A549 (cell line): ENCODE results near the gene TMEM175. TPM values are rescaled to one million over a fixed set of nuclear protein-coding genes. Genes with fewer than 3 reads are reported as not detected.

ENCODE experiments used
- ATAC-seq, 2 experiments: fragments of 200-7000 bp in 1 of 2; fragments of >200 bp in 1 of 2; cut with Nextera tagmentation in 1 of 2; cut with Tn5 transposase in 1 of 2; 3 replicates each; pipeline versions ENCODE4 v1.8.0 to v1.9.1; 2018 to 2020; ENCODE audit warnings: mild to moderate bottlenecking in 1 of 2, moderate library complexity in 1 of 2
- CTCF ChIA-PET: fragments of 300-600 bp; sonication (Branson Sonifier 250); formaldehyde crosslinking; extraction: SDS; loops from one replicate; lab custom pipeline; 2021; ENCODE audit warnings: antibody characterized with exemption, inconsistent platforms; lab: Yijun Ruan, JAX
- POLR2A ChIA-PET: fragments of 350-600 bp; formaldehyde crosslinking; extraction: SDS; loops from one replicate; lab custom pipeline; 2021; ENCODE audit warnings: antibody characterized with exemption, inconsistent platforms; lab: Yijun Ruan, JAX
- DNase-seq, 2 experiments: peaks; one replicate each; pipeline versions ENCODE4 v3.0.0 to v3.0.0-alpha.2; 2011 to 2016; ENCODE audit warnings: low read depth in 1 of 2, low spot score in 1 of 2
- FAIRE-seq: peaks from 2 replicates; lab custom pipeline; 2011; peaks lifted over from hg19 to GRCh38; lab: Jason Lieb, UNC
- H3K27ac ChIP-seq, 2 experiments: fragments of >200 bp; sonication (Bioruptor Twin); formaldehyde crosslinking; 3 replicates each; pipeline ENCODE4 v1.5.1; 2016 to 2017
- H3K4me1 ChIP-seq: fragments of >200 bp; sonication (Bioruptor Twin); formaldehyde crosslinking; 3 replicates; pipeline ENCODE4 v1.6.1; 2016
- H3K4me2 ChIP-seq: fragments of >200 bp; sonication (Bioruptor Twin); formaldehyde crosslinking; 3 replicates; pipeline ENCODE4 v1.6.1; 2016
- H3K4me3 ChIP-seq: fragments of >200 bp; sonication (Bioruptor Twin); formaldehyde crosslinking; 3 replicates; pipeline ENCODE4 v1.5.1; 2016
- H3K9me3 ChIP-seq: fragments of >200 bp; sonication (Bioruptor Twin); formaldehyde crosslinking; 3 replicates; pipeline ENCODE4 v1.6.1; 2016
- CBX8 ChIP-seq: fragments of 200-600 bp; sonication (generic); IDR thresholded peaks from 2 replicates; pipeline ENCODE4 v1.6.1; 2016
- CEBPB ChIP-seq, 2 experiments: fragments of >200 bp in 1 of 2; sonication (Bioruptor Twin) in 1 of 2; formaldehyde crosslinking in 1 of 2; IDR thresholded peaks; 2 replicates each; pipeline ENCODE4 v1.6.1; 2012 to 2016
- CHD2 ChIP-seq: fragments of 150-350 bp; IDR thresholded peaks from 2 replicates; pipeline ENCODE4 v1.6.1; 2014; ENCODE audit warnings: low read length; ENCODE audit not compliant: partially characterized antibody
- EHF ChIP-seq: fragments of 250-450 bp; sonication (Bioruptor Pico); IDR thresholded peaks from 2 replicates; pipeline ENCODE4 v1.5.0; 2020; ENCODE audit warnings: mild to moderate bottlenecking
- FOSL2 ChIP-seq, 2 experiments: fragments of 450-650 bp in 1 of 2; fragments of >200 bp in 1 of 2; sonication (Bioruptor Twin) in 1 of 2; formaldehyde crosslinking; IDR thresholded peaks; 2 replicates each; pipeline versions ENCODE4 v1.5.0 to v1.6.1; 2016 to 2020; ENCODE audit warnings: mild to moderate bottlenecking in 1 of 2, moderate library complexity in 1 of 2
- FOXS1 ChIP-seq: fragments of 250-450 bp; sonication (Bioruptor Pico); IDR thresholded peaks from 2 replicates; pipeline ENCODE4 v1.5.0; 2020; ENCODE audit warnings: mild to moderate bottlenecking, moderate library complexity
- GATA3 ChIP-seq: IDR thresholded peaks from 2 replicates; pipeline ENCODE4 v1.6.1; 2012; ENCODE audit warnings: borderline replicate concordance
- JUNB ChIP-seq: fragments of >200 bp; sonication (Bioruptor Twin); formaldehyde crosslinking; IDR thresholded peaks from 2 replicates; pipeline ENCODE4 v1.6.1; 2016
- MAFK ChIP-seq: fragments of 450-650 bp; IDR thresholded peaks from 2 replicates; pipeline ENCODE4 v1.6.1; 2014; ENCODE audit not compliant: partially characterized antibody
- MAZ ChIP-seq: fragments of 150-350 bp; IDR thresholded peaks from 2 replicates; pipeline ENCODE4 v1.6.1; 2014; ENCODE audit warnings: antibody characterized with exemption, low read depth, low read length, borderline replicate concordance
- NPAS2 ChIP-seq: fragments of 250-450 bp; sonication (Bioruptor Pico); IDR thresholded peaks from 2 replicates; pipeline ENCODE4 v1.8.0; 2022; ENCODE audit warnings: mild to moderate bottlenecking, moderate library complexity, borderline replicate concordance
- POLR2AphosphoS2 ChIP-seq: conservative IDR thresholded peaks from 2 replicates; pipeline ENCODE4 v1.6.1; 2012; ENCODE audit warnings: low read length, improper control_type of control experiment, inconsistent platforms
- RAD21 ChIP-seq, 2 experiments: fragments of >200 bp in 1 of 2; sonication (Bioruptor Twin) in 1 of 2; formaldehyde crosslinking in 1 of 2; IDR thresholded peaks in 1 of 2; conservative IDR thresholded peaks in 1 of 2; 2 replicates in 1 of 2; 3 replicates in 1 of 2; pipeline ENCODE4 v1.6.1; 2012 to 2018; ENCODE audit warnings: inconsistent platforms in 1 of 2
- SMC3 ChIP-seq: fragments of >200 bp; sonication (Bioruptor Twin); formaldehyde crosslinking; IDR thresholded peaks from 3 replicates; pipeline ENCODE4 v1.6.1; 2018; ENCODE audit warnings: inconsistent platforms
- TFCP2L1 ChIP-seq: fragments of 250-450 bp; sonication (Bioruptor Pico); IDR thresholded peaks from 2 replicates; pipeline ENCODE4 v1.5.0; 2021; ENCODE audit warnings: mild to moderate bottlenecking
- ZSCAN20 ChIP-seq: fragments of 250-450 bp; sonication (Bioruptor Pico); IDR thresholded peaks from 2 replicates; pipeline ENCODE4 v1.8.0; 2022; ENCODE audit warnings: mild to moderate bottlenecking, moderate library complexity
- WGBS: methylation state at CpG from one replicate; pipeline ENCODE4 v1.1.6; 2017; ENCODE audit errors: missing lambda C conversion rate; 5-methylcytosine and 5-hydroxymethylcytosine counted together
- polyA plus RNA-seq, 4 experiments: library from polyadenylated mRNA; depleted of rRNA in 3 of 4; stranded (reverse); fragments of >200 nt; fragmentation: RNase III in 1 of 4; extraction: RNeasy Plus Mini Kit Qiagen cat#74134 plus additional on column Dnase treatment in 1 of 4; gene quantifications; 2 replicates in 3 of 4; 3 replicates in 1 of 4; pipeline ENCODE4 v1.2.3, GENCODE V29; 2011 to 2017
- TF ChIP-seq, protein P1 (sequence below): fragments of >200 bp; sonication (Bioruptor Twin); formaldehyde crosslinking; IDR thresholded peaks from 3 replicates; pipeline ENCODE4 v1.5.1; 2016
- TF ChIP-seq, protein P2 (sequence below): fragments of >200 bp; sonication (Bioruptor Twin); formaldehyde crosslinking; IDR thresholded peaks from 3 replicates; pipeline ENCODE4 v1.6.1; 2016
- TF ChIP-seq, protein P3 (sequence below): IDR thresholded peaks from 2 replicates; pipeline ENCODE4 v1.6.1; 2012
- TF ChIP-seq, protein P4 (sequence below): fragments of 450-650 bp; IDR thresholded peaks from 2 replicates; pipeline ENCODE4 v1.6.1; 2014; ENCODE audit warnings: antibody characterized with exemption

Gene TMEM175
- polyA plus RNA-seq, 2 of the 4 experiments (the other 2 are of a cell fraction), result 15.7 to 19.4 TPM

DNA sequence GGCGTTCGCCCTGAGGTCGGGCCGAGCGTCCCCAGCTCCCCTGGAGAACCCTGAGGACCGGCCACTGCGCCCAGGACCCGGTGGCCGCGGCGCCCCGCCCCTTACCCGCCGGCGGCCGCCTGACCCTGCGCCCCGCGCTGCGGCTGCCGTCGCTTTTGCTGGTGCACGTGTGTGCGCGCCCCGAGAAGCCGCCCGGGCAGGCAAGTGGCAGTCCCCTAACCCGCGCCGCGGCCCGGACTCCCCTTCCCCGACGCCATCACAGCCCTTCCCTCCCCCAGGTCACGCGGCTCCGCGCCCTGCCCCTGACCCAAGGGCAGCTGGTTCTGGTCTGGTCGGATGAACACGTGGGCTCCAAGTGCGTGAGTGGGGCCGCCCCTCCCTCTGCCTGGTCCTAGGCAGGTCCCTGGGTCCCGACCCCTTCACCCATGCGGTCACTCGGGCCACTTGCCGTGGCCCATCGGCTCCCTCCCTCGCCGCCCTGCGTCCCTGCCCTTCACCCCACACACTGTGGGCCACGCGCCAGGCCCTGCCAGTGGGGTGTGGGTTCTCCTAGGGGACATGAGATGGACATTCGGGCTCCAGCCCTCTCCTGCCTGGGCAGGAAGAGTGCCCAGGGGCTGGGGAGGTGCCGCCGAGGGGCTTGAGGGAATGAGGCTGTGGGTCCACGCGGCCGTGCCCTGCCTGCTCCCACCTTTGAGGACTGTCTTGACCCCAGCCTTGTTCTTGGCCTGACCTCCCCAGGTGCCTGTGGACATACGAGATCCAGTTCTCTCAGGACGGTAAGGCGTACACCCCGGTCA is 71.2 kb downstream of the TMEM175 start:
- ATAC-seq (no peak), FAIRE-seq (no peak)
- H3K4me3 ChIP-seq, result no peak overlapping the region

DNA sequence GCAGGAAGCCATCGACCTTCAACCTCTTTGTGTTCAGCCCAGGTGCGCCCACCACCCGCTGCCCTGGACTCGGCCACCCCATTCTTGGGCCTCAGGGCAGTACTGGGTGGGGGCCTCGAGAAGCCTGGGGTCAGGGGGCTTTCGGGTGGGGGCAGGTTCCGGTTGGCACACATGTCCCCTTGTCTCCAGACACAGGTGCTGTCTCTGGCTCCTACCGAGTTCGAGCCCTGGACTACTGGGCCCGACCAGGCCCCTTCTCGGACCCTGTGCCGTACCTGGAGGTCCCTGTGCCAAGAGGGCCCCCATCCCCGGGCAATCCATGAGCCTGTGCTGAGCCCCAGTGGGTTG is 71.8 kb downstream of the TMEM175 start:
- no peaks in the 10 kb centered on the region for H3K4me1 ChIP-seq
- no peaks in the 10 kb centered on the region for H3K9me3 ChIP-seq
- H3K27ac ChIP-seq, result no peak overlapping the region
- WGBS, result 84% methylated on average over 11 of the region's 13 CpGs
- ATAC-seq (no peak), DNase-seq (no peak), FAIRE-seq (no peak)
- no peak overlapping the region for H3K4me3 ChIP-seq
- TF ChIP-seq FOSL2 (IDR thresholded peaks at IDR 0.05) (no peak), FOSL2 (CRISPR knock-in tag; IDR thresholded peaks at IDR 0.05) (no peak), RAD21 (conservative IDR thresholded peaks at IDR 0.05 in 1 of 2, IDR thresholded peaks at IDR 0.05 in 1 of 2) (no peak), CEBPB (IDR thresholded peaks at IDR 0.05) (no peak), EHF (CRISPR knock-in tag) (no peak), FOXS1 (CRISPR knock-in tag) (no peak), TFCP2L1 (CRISPR knock-in tag) (no peak)
- TF ChIP-seq, protein P1, sequence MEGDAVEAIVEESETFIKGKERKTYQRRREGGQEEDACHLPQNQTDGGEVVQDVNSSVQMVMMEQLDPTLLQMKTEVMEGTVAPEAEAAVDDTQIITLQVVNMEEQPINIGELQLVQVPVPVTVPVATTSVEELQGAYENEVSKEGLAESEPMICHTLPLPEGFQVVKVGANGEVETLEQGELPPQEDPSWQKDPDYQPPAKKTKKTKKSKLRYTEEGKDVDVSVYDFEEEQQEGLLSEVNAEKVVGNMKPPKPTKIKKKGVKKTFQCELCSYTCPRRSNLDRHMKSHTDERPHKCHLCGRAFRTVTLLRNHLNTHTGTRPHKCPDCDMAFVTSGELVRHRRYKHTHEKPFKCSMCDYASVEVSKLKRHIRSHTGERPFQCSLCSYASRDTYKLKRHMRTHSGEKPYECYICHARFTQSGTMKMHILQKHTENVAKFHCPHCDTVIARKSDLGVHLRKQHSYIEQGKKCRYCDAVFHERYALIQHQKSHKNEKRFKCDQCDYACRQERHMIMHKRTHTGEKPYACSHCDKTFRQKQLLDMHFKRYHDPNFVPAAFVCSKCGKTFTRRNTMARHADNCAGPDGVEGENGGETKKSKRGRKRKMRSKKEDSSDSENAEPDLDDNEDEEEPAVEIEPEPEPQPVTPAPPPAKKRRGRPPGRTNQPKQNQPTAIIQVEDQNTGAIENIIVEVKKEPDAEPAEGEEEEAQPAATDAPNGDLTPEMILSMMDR, result no peak
- TF ChIP-seq, protein P2, sequence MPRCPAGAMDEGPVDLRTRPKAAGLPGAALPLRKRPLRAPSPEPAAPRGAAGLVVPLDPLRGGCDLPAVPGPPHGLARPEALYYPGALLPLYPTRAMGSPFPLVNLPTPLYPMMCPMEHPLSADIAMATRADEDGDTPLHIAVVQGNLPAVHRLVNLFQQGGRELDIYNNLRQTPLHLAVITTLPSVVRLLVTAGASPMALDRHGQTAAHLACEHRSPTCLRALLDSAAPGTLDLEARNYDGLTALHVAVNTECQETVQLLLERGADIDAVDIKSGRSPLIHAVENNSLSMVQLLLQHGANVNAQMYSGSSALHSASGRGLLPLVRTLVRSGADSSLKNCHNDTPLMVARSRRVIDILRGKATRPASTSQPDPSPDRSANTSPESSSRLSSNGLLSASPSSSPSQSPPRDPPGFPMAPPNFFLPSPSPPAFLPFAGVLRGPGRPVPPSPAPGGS, result no peak
- no peak overlapping the region for H3K4me2 ChIP-seq
- POLR2A ChIA-PET, result no interaction called here
- CTCF ChIA-PET, result no interaction called here

More for the DNA sequence above, 71.2 kb downstream of the TMEM175 start:
- 98% methylated on average over 27 of the region's 63 CpGs for WGBS
- H3K4me1 ChIP-seq, result no peaks in the 10 kb centered on the region
- DNase-seq, result no peak
- ChIA-PET CTCF (no interaction called here), POLR2A (no interaction called here)
- H3K27ac ChIP-seq, result no peak overlapping the region
- TF ChIP-seq SMC3 (no peak), EHF (CRISPR knock-in tag) (no peak), ZSCAN20 (no peak), POLR2AphosphoS2 (no peak), MAZ (no peak), CHD2 (no peak), CBX8 (no peak), GATA3 (no peak), JUNB (no peak), FOXS1 (CRISPR knock-in tag) (no peak), NPAS2 (CRISPR knock-in tag) (no peak), MAFK (no peak)
- TF ChIP-seq, protein P2, result no peak
- TF ChIP-seq, protein P3, sequence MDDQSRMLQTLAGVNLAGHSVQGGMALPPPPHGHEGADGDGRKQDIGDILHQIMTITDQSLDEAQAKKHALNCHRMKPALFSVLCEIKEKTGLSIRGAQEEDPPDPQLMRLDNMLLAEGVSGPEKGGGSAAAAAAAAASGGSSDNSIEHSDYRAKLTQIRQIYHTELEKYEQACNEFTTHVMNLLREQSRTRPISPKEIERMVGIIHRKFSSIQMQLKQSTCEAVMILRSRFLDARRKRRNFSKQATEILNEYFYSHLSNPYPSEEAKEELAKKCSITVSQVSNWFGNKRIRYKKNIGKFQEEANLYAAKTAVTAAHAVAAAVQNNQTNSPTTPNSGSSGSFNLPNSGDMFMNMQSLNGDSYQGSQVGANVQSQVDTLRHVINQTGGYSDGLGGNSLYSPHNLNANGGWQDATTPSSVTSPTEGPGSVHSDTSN, result no peak
- TF ChIP-seq, protein P4, sequence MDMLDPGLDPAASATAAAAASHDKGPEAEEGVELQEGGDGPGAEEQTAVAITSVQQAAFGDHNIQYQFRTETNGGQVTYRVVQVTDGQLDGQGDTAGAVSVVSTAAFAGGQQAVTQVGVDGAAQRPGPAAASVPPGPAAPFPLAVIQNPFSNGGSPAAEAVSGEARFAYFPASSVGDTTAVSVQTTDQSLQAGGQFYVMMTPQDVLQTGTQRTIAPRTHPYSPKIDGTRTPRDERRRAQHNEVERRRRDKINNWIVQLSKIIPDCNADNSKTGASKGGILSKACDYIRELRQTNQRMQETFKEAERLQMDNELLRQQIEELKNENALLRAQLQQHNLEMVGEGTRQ, result no peak
- no peak overlapping the region for H3K4me2 ChIP-seq
- H3K9me3 ChIP-seq, result no peaks in the 10 kb centered on the region
